ENCODE measurements around the gene KLHL41.
A peak's percentile ranks its signal among the peaks of the same experiment; 100 is the strongest.
"Not testable (repeated sequence)": the region's sequence is repeated elsewhere in the genome, so short reads cannot be mapped to it uniquely, and the experiment has no call there.

Gene KLHL41

GRCh38 chr2:169510496-169510895, 994 bp downstream of the KLHL41 start:
- DNase-seq = no peak

DNA sequence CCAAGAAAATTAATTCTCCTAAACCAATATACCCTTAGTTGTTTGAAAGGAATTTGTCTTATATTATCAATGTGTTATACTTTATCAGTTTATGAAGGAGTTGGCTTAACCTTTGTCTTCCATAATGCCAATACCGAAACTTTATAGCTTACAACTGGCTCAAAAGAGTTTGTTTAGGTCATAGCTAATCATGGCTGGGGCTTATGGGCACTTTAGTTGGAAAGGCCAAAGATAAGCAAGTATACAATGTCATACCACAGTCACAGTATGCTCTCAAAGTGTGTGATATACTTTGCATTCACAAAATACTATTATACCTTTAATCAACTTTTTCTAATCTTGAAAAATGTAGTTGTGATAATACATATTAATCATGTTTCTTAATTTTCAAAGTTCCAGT, 2.3 kb downstream of the KLHL41 start:
- no peak for DNase-seq

- no peak for DNase-seq
Observed at GRCh38 chr2:169512525-169512924, 3.0 kb downstream of the KLHL41 start.

- no peak for DNase-seq
Observed at GRCh38 chr2:169513094-169513493, 3.6 kb downstream of the KLHL41 start.

DNA sequence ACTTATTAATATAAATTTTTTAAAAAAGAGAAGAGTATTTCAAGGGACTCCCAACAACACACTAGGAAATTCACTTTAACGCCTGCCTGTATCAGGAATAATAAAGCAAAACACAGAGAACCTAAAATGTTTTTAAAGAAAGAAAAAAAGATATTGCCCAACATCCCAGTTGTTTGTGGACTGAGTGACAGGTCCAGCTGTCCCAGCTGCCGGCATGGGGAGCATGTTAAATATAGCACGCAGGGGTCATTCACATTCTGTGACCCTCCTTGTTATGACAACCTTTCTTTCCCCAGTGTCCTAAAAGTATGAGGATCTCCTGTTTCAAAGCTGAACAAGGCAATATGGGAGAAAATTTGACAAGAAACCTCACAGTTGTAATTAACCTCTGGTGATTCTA, 4.4 kb downstream of the KLHL41 start:
- DNase-seq = no peak

- DNase-seq = not testable (repeated sequence)
Observed at GRCh38 chr2:169514758-169515157, 5.3 kb downstream of the KLHL41 start.

GRCh38 chr2:169516488-169516995, 7.0 kb downstream of the KLHL41 start:
- not testable (repeated sequence) for DNase-seq

GRCh38 chr2:169520896-169521295, 11.4 kb downstream of the KLHL41 start:
- DNase-seq = no peak

DNA sequence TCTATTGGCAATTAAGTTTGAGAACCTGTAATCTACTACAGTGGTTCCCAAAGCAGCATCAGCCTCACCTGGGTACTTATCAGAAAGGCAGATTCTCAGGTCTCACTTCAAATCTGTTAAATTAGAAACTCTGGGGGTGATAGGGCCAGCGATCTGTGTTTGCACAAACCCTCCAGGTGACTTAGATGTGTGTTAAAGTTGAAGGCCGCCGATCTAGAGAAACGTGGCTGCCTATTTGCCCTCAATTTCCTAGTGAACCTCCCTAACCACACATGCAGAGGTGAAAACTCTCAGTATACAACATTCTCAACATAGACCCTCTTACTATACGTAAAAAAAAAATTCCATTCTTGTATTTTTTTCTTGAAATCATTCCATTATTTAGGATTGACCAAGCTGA, 14.2 kb downstream of the KLHL41 start:
- no peak for DNase-seq

DNA sequence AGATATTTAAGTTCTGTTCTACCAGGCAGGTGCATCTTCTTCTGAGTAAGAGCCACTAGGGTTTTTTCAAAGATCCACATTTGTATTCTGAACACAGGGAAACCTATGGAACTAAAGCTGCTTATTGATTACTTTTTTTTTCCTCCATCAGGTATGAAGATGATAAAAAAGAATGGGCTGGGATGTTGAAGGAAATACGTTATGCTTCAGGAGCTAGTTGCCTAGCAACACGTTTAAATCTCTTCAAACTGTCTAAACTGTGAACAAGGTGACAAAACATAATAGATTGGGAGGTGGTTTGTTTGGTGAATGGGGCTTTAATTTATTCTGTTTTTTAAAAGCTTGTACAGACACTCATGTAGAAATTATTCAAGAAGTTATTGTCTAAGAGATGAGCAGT, 15.9 kb downstream of the KLHL41 start:
- DNase-seq = no peak

GRCh38 chr2:169526451-169526850, 16.9 kb downstream of the KLHL41 start:
- DNase-seq = no peak

GRCh38 chr2:169528271-169528701, 18.8 kb downstream of the KLHL41 start:
- peak; percentile 80 to 85 for DNase-seq

DNA sequence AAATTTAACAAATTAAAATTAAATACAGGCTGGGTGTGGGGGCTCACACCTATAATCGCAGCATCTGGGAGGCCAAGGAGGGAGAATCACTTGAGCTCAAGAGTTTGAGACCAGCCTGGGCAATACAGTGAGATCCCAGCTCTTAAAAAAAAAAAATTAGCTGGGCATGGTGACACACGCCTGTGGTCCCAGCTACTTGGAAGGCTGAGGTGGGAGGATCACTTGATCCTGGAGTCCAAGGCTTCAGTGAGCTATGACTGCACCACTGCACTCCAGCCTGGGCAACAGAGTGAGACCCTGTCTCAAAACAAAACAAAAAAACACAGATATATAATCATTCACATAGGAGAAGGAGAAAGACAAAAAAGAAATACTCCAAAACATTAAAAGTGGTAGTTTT, 30.0 kb downstream of the KLHL41 start:
- DNase-seq = not testable (repeated sequence)

DNA sequence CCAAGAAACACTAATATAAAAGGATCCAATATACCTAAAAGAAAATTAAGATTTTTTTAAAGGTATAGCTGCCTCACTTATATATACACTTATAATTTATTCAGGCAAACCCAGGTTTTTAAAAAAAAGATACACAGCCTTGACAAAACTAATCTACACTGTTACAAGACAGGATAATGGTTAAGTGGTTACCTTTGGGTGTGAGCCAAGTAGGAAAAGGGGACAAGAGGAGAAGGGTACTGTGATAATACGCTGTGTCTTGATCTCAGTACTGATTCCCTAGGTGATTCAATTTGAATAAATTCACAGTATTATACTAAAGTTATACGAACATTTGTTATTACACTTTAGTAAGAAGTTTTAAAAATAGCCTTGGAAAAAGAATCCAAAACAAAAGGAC, 30.6 kb downstream of the KLHL41 start:
- DNase-seq = no peak

- DNase-seq = no peak
Observed at GRCh38 chr2:169542433-169542832, 32.9 kb downstream of the KLHL41 start.

GRCh38 chr2:169546756-169547155, 37.3 kb downstream of the KLHL41 start:
- DNase-seq = no peak

GRCh38 chr2:169561364-169561763, 51.9 kb downstream of the KLHL41 start:
- no peak for DNase-seq

DNA sequence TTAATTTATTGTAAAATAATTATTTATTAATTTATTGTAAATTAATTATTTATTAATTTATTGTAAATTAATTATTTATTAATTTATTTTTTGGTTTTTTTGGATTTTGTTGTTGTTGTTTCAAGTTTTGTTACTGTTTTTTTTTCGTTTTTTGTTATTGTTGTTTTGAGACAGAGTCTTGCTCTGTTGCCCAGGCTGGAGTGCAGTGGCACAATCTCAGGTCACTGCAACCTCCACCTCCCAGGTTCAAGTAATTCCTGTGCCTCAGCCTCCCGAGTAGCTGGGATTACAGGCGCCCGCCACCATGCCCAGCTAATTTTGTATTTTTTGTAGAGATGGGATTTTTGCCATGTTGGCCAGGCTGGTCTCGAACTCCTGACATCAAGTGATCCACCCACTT, 52.6 kb downstream of the KLHL41 start:
- not testable (repeated sequence) for DNase-seq

GRCh38 chr2:169562519-169562918, 53.0 kb downstream of the KLHL41 start:
- no peak for DNase-seq

DNA sequence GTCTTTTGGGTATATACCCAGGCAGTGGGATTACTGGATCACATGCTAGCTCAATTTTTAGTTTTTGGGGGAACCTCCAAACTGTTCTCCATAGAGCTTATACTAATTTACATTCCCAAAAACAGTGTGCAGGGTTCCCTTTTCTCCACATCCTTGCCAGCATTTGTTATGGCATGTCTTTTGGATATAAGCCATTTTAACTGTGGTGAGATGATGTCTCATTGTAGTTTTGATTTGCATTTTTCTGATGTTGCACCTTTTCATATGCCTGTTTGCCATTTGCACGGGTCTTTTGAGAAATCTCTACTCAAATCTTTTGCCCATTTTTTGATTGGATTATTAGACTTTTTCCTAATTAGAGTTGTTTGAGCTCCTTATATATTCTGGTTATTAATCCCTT, 56.2 kb downstream of the KLHL41 start:
- DNase-seq = no peak

DNA sequence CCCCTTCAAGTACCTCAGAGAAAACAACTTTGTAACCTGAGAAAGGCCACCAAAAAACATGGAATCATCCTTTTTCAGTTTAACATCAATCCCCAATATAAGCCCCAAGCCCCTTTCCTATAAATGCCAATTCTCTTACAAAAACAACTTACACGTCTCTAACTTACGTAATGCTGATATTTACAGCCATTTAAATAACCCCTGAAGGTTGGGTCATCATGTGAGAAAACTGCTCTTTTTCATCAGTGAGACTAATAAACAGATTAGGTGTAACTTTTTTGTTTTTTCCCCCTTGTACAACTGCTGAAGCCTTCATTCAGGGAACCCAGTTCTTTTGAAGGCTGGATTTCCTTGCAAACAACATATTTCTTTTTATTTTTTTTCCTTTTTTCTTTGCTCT, 60.4 kb downstream of the KLHL41 start:
- no peak for DNase-seq

GRCh38 chr2:169570752-169571151, 61.2 kb downstream of the KLHL41 start:
- not testable (repeated sequence) for DNase-seq

GRCh38 chr2:169571571-169571970, 62.1 kb downstream of the KLHL41 start:
- DNase-seq = no peak

- no peak for DNase-seq
Observed at GRCh38 chr2:169572189-169572588, 62.7 kb downstream of the KLHL41 start.

GRCh38 chr2:169572821-169573159, 63.3 kb downstream of the KLHL41 start:
- DNase-seq = no peak
